ENCODE data around the gene KRTAP5-11. TPM values are rescaled to one million over a fixed set of nuclear protein-coding genes. Genes with fewer than 3 reads are reported as not detected.
"Not testable (repeated sequence)": the region's sequence is repeated elsewhere in the genome, so short reads cannot be mapped to it uniquely, and the experiment has no call there.

Gene KRTAP5-11
- total and polyA plus RNA-seq, 2 of the 8 experiments (the other 6 are each of a cell fraction or from before 2014, with no cell fraction given), result not detected

DNA sequence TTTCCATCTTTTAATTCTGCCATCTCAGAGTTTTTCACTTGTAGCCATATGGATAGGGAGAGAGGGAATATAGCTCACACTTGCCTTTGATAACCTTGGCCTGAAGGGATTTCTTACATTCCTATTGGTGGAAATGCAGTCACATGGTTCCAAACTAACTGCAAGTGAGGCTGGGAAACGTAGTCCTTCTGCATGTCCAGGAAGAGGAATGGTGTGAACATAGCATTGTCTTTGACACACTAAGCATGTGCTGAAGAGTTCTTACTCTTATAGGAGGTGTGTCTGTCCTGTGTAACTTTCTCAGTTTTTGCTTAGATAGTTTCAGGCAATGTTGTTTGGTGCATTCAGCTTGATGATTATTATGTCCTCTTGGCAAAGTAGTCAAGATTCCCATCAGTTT is 47.4 kb upstream of the KRTAP5-11 start:
- H3K9ac ChIP-seq (replicated peaks in 1 of 4; ENCODE audit: extremely low read depth in 1 of 4, low read depth in 3 of 4, low read length in 3 of 4); H2AK5ac ChIP-seq (ENCODE audit: low read depth, low read length); H3K36me3 ChIP-seq (ENCODE audit: control insufficient read depth in 2 of 4, insufficient read depth in 4 of 4, low read length in 3 of 4); H4K8ac ChIP-seq (ENCODE audit: extremely low read depth, insufficient read depth, low read length); POLR2A ChIA-PET (ENCODE audit: partially characterized antibody); H4K5ac ChIP-seq (ENCODE audit: insufficient read length, low read depth, low read length); H2BK5ac ChIP-seq (ENCODE audit: low read depth, low read length); H3K9me3 ChIP-seq (ENCODE audit: insufficient read depth in 2 of 2, low read depth in 1 of 2, low read length in 1 of 2); H3K79me1 ChIP-seq (ENCODE audit: low read depth, low read length); H2BK15ac ChIP-seq (ENCODE audit: low read length); H4K20me1 ChIP-seq (replicated peaks in 1 of 2; ENCODE audit: control insufficient read depth in 1 of 2, insufficient read depth in 2 of 2, low read length in 2 of 2); H3K18ac ChIP-seq (ENCODE audit: extremely low read depth, low read length); H2BK12ac ChIP-seq (ENCODE audit: low read depth, low read length); H3K4me3 ChIP-seq (ENCODE audit: extremely low read depth in 1 of 4, insufficient read depth in 2 of 4, low read depth in 3 of 4, low read length in 4 of 4); H4K91ac ChIP-seq (replicated peaks; ENCODE audit: insufficient read length, low read length); H3K23me2 ChIP-seq (ENCODE audit: low read depth, low read length); H3K23ac ChIP-seq (ENCODE audit: insufficient read length); H3K14ac ChIP-seq (ENCODE audit: insufficient read length); H3K27me3 ChIP-seq (replicated peaks in 1 of 4; ENCODE audit: control insufficient read depth in 3 of 4, extremely low read depth in 1 of 4, insufficient read depth in 3 of 4, low read length in 3 of 4); H3K27ac ChIP-seq (ENCODE audit: low read depth, low read length); H3K56ac ChIP-seq (replicated peaks; ENCODE audit: insufficient read length, low read depth, low read length); H3K4me1 ChIP-seq (replicated peaks in 1 of 4; ENCODE audit: control insufficient read depth in 3 of 4, insufficient read depth in 4 of 4, low read length in 3 of 4); H2BK20ac ChIP-seq (ENCODE audit: low read length); H3K4me2 ChIP-seq (ENCODE audit: insufficient read depth in 1 of 2, low read depth in 2 of 2, low read length in 2 of 2); DNase-seq (ENCODE audit: low read depth in 1 of 2, low spot score in 2 of 2); CTCF ChIA-PET (ENCODE audit: partially characterized antibody); H3K79me2 ChIP-seq (ENCODE audit: control insufficient read depth in 1 of 2, insufficient read depth in 2 of 2, low read length in 2 of 2); H2AFZ ChIP-seq (ENCODE audit: low read length); FAIRE-seq; H2BK120ac ChIP-seq (replicated peaks; ENCODE audit: low read depth, low read length); H3K4ac ChIP-seq (replicated peaks; ENCODE audit: insufficient read length, low read depth, low read length): not testable (repeated sequence)
- 75% methylated on average over 1 of the region's 1 CpG; no CpG with 5 or more reads in 1 of the 2 experiments for WGBS, 2 experiments (ENCODE audit: extremely low coverage in 1 of 2, insufficient coverage in 1 of 2, insufficient read length in 1 of 2, insufficient replicate concordance in 2 of 2, low coverage in 1 of 2, low lambda C conversion rate in 2 of 2, missing lambda C conversion rate in 1 of 2)
- TF ChIP-seq SIX5 (IDR thresholded peaks at IDR 0.05; ENCODE audit: low read depth, low read length) (peak; percentile 31), USF2 (IDR thresholded peaks at IDR 0.05; ENCODE audit: low read length) (0 out of 2 replicates have a peak, but pooled peaks have one; percentile 11)

All from H1 (cell line).